HPDE6-E6E7 (cell line): ENCODE measurements around the gene DOCK4.

Experiments used
- DNase-seq: peaks from one replicate; pipeline ENCODE4 v3.0.0; 2011; ENCODE audit warnings: missing footprints; ENCODE audit errors: extremely low spot score

The DOCK4 gene

DNA sequence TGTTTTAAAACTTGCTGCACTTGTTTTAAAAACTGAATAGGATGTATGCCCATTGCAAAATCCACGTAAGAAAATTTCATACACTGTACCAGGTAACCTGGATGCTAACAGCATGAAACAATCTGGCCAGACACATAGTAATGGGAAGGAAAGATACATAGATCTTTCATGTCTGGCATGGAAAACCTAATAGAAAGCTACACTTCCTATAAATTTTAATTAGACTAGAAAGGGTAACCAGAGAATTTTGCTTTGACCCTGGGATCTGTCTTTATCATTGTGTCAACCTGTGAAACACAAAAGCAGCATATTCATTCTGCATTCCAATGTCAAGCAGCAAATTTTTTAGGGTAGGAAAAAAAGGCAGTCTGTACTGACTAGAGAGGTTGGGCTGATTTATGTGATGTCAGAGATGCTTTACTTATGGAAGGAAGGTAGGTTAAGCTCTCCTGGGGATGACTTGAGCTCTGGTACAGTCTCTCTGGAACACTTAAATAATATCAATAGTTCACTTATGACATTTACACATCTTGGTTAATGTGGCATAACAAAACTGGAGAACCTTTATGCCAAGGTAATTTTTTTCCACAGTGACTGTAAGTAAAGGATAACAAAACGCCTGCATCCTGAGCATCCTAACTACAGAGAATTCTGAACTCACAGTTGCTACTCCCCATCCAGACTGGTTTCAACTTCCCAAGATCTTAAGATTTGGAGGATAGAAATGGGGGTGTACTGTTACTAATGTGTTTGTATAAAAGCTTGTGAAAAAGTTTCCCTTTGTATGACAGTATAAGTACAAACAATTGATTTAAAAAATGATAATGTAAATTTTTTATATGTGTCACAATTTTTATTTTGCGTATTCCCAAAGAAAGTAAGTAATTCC is 44.7 kb downstream of the DOCK4 start:
- DNase-seq = no peak

DNA sequence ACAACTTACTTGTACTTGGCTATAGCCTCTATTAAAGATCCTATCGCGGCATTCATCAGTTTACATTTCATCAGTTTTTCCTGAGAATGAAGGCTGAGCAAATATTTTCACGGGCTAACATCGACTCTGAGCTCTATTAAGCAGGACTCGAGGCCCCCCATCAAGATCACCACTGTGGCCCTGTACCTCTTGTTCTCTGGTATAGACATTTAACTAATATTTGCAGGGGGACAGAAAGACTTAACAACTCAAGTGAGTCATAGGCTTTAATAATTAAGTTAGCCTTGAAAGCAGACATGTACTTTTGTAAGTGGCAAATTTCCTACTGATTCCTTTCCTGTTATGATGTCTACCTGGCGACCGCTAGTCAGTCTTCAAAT is 45.4 kb downstream of the DOCK4 start:
- no peak for DNase-seq

DNA sequence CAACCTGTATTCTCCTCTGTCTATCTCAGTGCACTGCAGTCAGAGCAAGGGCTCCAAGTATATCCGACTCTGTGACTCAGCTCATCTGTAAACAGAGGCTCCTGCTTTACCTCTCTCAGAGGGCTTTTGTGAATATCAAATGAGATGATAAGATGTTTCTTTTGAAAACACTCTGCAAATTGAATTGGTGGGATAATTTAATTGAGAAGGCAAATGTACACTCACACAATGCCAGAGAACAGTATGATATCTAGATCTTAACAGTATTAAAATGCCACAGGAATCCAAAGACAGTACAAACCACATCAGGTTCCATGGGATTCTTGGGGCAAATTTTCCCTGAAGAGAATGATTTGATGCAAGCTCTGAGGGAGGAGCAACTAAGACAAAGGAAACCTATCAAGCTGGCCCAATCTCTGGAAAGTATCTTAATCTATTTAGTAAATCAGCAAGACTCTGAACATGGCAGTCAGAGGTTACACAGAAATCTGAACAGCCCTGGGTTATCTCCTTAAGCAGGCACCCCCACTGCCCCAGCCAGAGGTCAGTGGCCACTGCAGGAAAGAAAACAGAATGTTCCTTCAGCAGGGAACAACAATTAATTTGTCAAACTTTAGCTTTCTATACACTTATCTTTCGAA is 45.9 kb downstream of the DOCK4 start:
- peak; percentile 9 for DNase-seq

DNA sequence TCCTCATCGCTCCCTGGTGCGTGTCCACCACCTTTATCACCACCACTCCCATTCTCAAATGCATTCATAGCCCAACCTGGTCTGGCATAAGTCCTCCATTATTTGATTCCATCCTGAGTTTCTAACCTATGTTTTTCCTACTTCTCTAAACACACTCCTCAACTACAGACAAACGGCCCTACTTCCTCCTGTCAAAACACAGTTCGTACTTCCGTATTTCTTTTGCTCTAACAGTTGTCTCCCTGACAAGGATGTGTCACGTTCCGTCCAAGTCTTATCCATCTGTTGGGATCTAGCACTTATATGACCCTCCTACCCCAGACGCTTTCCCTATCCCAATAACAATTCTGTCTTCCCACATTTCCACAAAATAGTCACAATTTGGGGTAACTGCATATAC is 46.8 kb downstream of the DOCK4 start:
- no peak for DNase-seq

DNA sequence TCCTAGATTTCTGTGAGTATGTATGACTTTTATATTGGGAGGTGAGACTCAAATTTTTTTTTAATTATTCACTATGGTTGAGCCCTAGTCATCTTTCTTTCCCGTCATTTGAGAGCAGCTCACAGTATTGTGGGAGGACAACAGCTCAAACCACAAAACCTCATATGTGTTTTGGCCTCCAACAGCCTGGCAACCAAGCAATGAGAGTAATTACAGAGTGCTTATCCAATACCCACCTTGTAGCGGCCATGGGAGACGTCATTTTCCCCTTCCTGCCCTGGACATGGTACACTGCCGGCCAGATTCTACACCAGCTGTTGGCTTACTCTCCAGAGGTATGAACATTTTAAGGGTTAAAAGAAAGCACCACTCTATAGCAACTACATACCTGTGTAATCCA is 49.1 kb downstream of the DOCK4 start:
- no peak for DNase-seq

DNA sequence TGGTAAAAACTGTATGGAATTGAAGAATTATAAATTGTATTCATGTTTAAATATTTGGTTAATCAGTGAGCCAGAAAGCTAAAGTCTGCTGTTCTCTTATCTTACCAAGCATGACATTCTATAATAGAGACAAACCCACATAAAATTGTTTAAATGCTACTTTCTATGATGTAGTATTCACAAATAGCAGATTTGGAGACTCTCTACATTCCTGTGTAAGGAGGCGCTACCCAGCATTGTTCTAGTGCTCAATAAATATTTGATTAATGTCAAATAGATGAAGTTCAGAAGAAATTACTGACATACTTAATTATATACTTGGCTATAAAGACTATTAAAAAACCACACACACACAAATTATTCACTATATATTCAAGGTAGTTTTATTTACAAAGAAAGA is 49.8 kb downstream of the DOCK4 start:
- no peak for DNase-seq

DNA sequence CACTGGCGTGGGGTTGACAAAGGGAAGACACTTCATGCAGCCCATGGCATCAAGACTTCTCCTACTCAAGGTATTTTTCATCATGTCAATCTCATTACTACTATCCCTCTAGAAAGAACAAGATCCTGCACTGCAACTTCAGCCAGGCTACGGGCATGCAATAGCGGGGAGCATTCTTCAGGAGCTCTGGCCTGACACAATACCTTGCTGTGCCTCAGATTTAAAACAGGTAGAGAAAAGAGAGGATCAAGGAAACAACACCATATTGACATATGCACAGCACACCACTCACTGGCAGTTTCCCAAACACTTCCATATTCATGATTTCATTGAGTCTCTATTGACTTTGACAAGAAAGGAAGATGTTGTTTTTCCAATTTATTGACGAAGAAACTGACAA is 51.5 kb downstream of the DOCK4 start:
- DNase-seq = no peak

DNA sequence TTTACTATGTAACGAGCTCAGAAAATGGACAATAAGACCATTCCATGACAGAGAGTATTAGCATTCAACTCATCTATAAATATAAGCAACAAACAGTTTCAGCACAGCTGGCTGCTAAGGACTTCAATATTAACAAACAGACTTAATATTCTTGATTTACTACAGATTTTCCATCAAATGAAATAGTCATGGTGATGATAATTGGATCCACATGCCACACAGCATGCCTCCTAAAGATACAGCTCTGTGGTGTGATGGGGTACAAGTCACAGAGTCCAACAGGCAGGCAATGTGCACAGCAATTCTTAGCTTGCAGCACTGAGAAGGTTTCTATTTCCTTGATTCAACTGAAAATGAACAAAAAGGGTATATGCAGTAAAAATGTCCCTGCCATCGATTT is 54.0 kb downstream of the DOCK4 start:
- DNase-seq = no peak

DNA sequence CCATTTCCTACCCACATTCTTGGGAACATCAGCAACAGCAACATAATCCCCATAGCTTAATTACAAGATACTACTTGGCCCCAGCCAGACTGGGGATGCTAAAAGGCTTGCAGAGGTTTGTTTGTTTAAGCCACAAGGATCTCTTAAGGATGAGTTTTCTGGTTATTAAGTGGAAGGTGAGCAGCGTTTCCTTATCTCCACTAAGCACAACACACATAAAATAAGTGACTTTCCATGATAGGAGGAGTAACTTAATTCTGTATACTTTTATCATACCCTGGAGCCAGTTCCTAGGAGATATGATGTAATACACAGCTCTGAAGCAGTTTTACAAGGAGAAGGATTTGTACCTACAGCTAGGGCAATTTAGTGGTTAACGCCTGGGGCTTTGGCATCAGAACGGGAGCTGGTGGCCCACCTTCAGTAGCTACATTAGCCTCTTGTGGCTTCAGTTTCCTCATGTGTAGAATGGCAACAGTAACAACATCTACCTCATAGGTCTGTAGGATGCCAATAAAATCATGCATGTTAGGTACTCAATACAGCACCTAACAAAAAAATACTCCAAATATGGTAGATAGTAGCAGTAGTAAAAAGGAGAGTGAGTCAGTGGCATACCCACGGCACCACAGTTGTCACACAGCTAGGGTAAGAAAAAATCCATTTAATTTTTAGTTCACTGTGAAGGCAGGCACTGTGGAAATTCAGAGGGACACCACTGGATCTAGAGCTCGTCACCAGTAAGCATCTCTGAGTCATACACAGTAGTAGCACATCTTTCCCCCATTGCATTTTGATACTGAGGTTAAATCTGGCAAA is 55.2 kb downstream of the DOCK4 start:
- no peak for DNase-seq

DNA sequence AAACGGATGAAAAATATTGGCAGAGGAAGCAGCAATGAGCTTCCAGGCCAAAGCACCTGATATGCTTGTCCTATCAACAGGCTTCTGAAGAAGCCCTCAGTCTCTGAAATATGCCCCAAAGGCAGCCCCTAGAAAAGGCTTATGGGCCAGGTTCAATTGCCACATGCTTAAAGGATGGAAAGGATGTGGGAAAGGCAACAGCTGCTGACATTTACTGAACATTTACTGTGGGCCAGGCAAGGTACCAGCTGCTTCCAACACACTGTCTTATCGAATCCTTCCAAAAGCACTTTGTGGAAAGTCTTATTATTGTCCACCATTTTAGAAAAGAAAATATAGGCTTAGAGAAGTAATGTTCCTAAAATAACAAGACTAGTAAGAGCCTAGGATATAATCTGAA is 56.5 kb downstream of the DOCK4 start:
- no peak for DNase-seq

DNA sequence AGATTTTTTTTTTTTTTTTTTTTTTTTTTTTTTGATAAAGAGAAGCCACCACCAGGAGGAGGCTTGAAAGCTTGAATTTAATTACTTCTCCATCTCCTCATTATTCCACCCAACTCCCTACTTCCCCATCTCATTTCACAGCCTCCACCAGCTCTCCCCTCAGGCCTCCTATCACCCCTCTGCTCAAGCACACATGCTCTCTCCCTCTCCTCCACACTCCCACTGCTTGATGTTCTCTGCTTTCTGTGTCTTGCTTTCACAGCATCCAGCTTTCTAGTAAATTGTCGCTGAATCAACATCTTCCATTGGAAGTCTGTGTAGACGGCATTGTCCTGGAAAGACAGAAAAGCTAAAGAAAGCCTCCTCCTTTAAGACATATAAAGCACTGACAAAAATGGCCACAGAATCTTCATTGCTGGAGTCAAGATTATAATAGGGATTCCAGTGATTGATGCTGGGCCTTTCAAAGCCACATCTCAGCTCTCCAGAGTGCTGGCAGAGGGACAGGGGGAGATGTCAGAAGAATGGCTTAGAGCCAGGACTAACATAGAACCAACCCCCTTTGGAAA is 58.3 kb downstream of the DOCK4 start:
- no peak for DNase-seq

DNA sequence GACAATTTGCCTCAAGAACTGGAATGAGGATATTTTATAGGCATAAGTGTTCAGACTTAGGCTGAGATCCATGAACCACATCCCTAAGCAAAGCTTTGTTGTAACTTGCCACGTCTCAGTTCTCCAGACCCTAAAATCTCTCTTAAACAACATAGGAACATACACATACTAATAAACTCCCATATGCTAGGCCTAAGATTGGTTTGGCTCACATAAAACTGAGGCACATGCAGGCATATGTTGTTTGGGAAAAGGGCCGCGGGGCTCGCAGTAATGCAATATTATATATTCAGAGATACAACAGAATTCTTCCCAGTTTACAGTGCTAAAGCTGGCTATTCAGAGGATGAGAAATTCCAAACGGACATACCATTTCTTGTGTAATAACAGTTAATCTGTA is 61.0 kb downstream of the DOCK4 start:
- DNase-seq = no peak

DNA sequence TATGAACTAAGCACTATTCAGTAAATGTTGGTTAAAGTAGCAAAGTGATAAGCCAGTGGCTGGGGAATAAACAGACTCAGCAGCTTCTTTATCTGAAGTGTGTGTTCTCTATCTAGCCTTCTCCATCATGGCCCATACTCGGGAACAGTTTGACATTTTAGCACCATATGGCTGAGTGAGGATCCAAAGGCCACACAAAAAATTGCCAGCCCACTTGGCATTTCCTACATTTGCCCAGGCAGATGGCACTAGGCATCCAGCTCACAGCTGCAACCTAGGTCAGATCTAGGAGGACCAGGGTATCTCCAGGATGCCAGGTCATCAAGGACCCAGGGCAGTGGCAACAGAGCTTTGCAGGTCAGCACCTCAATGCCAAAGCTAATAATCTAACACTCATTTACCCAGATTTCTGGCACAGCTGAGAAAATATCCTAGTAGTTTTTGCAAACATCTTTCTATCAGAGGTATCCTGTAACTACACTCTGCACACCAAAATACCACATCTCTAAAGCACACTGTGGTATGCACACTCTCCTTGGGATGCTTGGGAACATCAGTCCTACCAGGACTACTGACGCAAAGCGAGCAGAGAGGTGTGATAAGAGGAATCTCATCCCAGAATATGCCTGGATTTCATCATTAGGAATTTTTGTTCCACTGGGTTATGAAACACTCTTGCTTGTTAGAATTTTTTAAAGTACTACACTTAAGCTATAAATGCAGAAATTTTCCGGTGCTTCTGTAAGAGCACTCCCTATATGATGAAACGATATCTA is 61.7 kb downstream of the DOCK4 start:
- DNase-seq = no peak

DNA sequence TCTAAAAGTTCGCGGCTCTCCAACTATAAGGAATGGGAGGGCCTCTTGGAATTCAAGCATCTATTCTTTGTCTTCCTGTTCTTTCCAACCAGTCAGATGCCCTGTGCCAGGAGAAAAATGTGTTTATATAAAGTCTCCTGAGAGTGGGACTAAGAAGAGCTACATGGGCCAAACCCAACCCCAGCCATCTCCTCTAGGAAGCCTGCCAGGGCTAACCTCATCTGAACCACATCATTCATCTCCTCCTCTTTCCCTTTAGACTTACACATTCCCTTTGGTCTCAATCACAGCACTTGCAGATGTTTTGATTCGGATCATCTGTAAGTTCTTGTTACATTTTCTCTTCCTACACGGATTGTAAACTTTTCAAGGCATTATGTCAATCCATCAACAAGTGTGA is 62.6 kb downstream of the DOCK4 start:
- no peak for DNase-seq

DNA sequence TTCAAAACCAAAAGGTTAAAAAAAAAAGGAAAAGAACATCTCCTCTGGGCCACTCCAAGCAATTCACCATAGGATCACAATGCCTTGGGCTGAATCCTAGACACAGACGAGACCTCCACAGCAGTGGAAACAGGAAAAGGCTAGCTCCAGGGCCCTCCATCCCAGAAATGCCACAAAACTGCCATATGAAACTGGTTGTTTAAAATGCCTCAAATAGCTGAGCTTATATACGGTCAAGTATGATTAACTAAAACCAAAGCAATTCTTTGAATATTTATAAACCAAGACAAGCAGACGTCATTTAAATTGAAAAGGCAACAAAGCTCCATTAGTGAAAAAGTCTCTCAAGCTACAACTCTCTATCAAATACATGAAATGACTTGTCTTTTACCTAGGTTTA is 63.1 kb downstream of the DOCK4 start:
- no peak for DNase-seq

DNA sequence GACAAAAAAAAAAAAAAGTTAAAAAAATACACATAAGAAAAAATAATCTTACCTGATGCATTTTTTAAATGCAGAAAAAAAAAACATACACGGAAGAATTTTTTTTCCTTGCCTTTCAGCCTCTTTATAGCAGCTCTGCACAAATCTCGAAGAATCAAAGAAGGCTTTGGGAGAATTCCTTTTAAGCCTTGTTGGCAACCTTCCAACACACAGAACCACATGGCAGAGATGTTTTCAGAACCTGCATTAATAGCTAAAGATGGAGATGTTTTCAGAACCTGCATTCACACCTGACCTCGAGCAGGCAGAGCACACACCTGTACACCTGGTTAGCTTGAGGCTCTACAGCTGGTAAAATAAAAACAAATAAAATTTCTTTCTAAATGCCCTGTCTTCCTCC is 65.6 kb downstream of the DOCK4 start:
- DNase-seq = no peak

DNA sequence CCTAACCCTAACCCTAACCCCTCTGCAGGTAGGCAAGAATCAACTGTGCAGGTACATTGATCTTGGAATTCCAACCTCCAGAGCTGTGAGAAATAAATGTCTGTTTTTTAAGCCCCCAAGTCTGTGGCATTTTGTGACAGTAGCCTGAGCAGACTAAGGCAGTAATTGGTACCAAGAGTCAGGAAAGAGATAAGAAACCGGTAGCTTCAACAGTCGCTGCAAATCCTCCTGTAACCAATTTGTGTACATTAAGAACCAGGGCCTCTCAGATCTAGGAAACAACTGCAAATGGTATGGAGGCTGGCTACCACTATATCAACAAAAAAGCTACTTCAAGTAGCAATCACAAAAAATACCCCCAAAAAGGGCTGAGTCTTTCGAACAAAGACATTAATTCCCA is 67.3 kb downstream of the DOCK4 start:
- DNase-seq = no peak

DNA sequence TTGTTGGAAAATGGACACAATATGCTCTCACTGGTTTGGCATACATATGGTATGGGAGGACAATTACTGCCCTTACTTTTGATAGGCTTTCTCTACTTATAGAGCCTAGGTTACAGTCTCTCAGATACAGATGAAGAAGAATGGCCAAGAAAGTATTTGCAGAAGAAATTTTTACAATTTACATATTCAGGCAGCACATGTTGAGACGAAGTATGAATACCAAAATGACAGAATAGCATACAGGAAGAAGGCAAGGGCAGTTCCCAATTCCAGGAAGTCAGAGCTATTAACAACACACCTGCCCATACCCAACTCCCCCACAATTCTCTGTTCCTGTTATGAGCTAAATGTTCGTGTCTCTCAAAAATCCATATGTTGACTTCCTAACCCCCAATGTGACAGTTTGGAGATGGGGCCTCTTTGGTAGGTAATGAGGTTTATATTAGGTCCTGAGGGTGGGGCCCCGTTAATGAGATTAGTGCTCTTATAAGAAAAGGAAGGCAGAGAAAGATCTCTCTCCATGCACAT is 67.8 kb downstream of the DOCK4 start:
- no peak for DNase-seq

DNA sequence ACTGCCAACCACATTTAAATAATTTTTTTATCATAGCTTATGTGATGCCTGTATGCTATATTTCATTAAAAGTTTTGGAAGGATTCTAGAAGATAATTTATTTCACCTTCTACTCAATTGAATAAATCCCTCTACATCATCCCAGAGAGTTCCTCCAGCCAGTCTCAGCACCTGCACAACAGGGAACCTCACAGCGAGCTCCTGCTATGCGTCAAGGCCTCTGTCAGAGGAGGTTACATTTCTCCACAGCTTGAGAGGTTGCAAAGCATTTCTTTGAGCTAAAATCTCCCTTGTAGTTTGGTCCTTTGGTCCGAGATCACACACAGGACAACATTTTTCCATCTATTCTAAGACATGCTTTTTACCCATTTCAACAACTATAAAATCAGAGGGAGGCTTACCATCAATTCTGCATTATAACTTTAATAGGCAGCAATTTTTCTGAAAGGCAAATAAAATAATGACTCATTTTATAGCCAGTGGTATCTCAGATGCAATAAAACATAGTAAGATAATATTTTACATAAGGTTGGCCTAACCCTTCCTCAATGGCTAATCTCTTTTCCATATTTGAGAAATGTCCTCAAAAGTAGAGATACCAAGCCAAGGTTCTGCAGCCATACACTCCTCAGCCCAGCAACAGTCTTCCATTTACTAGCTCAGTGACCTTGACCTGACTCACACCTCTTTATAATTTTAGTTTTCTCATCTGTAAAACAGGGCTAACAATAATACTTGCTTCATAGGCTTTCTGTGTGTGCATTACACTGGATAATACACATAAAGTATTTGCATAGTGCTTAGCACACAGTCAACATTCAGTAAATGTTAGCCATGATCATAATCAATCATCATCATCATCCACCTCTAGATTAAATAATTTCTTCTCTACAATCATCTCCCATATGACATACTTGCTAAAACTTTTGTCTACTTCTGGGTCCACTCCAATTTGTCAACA is 68.8 kb downstream of the DOCK4 start:
- no peak for DNase-seq
